Neuronal stem cell (in vitro differentiated cells): ENCODE results near the gene ADAM8.

Source experiments
- DNase-seq: peaks from one replicate; pipeline ENCODE4 v3.0.0-alpha.2; 2013; ENCODE audit warnings: low spot score
- H2AFZ ChIP-seq: one replicate; pipeline ENCODE4 v1.6.1; 2013; ENCODE audit warnings: mild to moderate bottlenecking, low read length, inconsistent platforms
- H2AK5ac ChIP-seq: 2 replicates; pipeline ENCODE4 v1.6.1; 2013; ENCODE audit warnings: low read depth, mild to moderate bottlenecking, inconsistent platforms, low read length, moderate library complexity, mixed read lengths
- H2BK120ac ChIP-seq: 2 replicates; pipeline ENCODE4 v1.6.1; 2013; ENCODE audit warnings: low read depth, mild to moderate bottlenecking, inconsistent platforms, low read length, moderate library complexity, mixed read lengths
- H2BK12ac ChIP-seq: one replicate; pipeline ENCODE4 v1.6.1; 2013; ENCODE audit warnings: low read length, inconsistent platforms
- H2BK15ac ChIP-seq: 2 replicates; pipeline ENCODE4 v1.6.1; 2013; ENCODE audit warnings: mild to moderate bottlenecking, low read length, inconsistent platforms, mixed read lengths
- H2BK5ac ChIP-seq: one replicate; pipeline ENCODE4 v1.6.1; 2013; ENCODE audit warnings: inconsistent platforms, mild to moderate bottlenecking, low read length, moderate library complexity
- H3K14ac ChIP-seq: one replicate; pipeline ENCODE4 v1.6.1; 2013; ENCODE audit warnings: low read length, inconsistent platforms
- H3K18ac ChIP-seq: 2 replicates; pipeline ENCODE4 v1.6.1; 2013; ENCODE audit warnings: low read length, inconsistent platforms
- H3K23ac ChIP-seq: 2 replicates; pipeline ENCODE4 v1.6.1; 2013; ENCODE audit warnings: low read depth, mild to moderate bottlenecking, mixed read lengths, low read length, inconsistent platforms; ENCODE audit not compliant: poor library complexity
- H3K27ac ChIP-seq: replicated peaks from 3 replicates; pipeline ENCODE4 v1.5.1; 2013; ENCODE audit warnings: low read length, inconsistent platforms
- H3K27me3 ChIP-seq, 3 experiments: 2 replicates each; pipeline ENCODE4 v1.6.1; 2013; ENCODE audit warnings: low read length in 3 of 3, mild to moderate bottlenecking in 2 of 3, inconsistent platforms in 1 of 3, low read depth in 1 of 3, mixed read lengths in 1 of 3, moderate library complexity in 1 of 3; ENCODE audit not compliant: control insufficient read depth in 3 of 3, insufficient read depth in 3 of 3
- H3K36me3 ChIP-seq, 2 donors: replicated peaks in 1 of 2; 2 replicates each; pipeline ENCODE4 v1.6.1; 2013; ENCODE audit warnings: low read length in 2 of 2; ENCODE audit not compliant: control insufficient read depth in 2 of 2, insufficient read depth in 2 of 2
- H3K4ac ChIP-seq: 2 replicates; pipeline ENCODE4 v1.6.1; 2013; ENCODE audit warnings: inconsistent platforms, mild to moderate bottlenecking, low read length, moderate library complexity
- H3K4me1 ChIP-seq, 2 donors: 1 replicate in 1 of 2; 2 replicates in 1 of 2; pipeline ENCODE4 v1.6.1; 2013; ENCODE audit warnings: low read length in 2 of 2, low read depth in 1 of 2; ENCODE audit not compliant: control insufficient read depth in 2 of 2, insufficient read depth in 1 of 2
- H3K4me2 ChIP-seq: one replicate; pipeline ENCODE4 v1.6.1; 2013; ENCODE audit warnings: mild to moderate bottlenecking, low read length, inconsistent platforms; ENCODE audit not compliant: insufficient read depth, poor library complexity, severe bottlenecking
- H3K4me3 ChIP-seq, 2 donors: 2 replicates each; pipeline ENCODE4 v1.5.1; 2013; ENCODE audit warnings: low read length in 2 of 2, mild to moderate bottlenecking in 2 of 2, inconsistent platforms in 1 of 2, moderate library complexity in 1 of 2
- H3K79me1 ChIP-seq: one replicate; pipeline ENCODE4 v1.6.1; 2013; ENCODE audit warnings: low read depth, mild to moderate bottlenecking, inconsistent platforms, low read length, moderate library complexity
- H3K9ac ChIP-seq: one replicate; pipeline ENCODE4 v1.6.1; 2013; ENCODE audit warnings: mild to moderate bottlenecking, low read depth, low read length, inconsistent platforms; ENCODE audit not compliant: poor library complexity
- H3K9me3 ChIP-seq, 2 donors: replicated peaks in 1 of 2; 2 replicates each; pipeline versions ENCODE3 to v1.6.1; 2013; ENCODE audit warnings: low read length in 2 of 2, mild to moderate bottlenecking in 2 of 2, inconsistent platforms in 1 of 2, low read depth in 1 of 2, mixed read lengths in 1 of 2, moderate library complexity in 1 of 2; ENCODE audit not compliant: control insufficient read depth in 2 of 2, insufficient read depth in 1 of 2
- H4K8ac ChIP-seq: one replicate; pipeline ENCODE4 v1.6.1; 2013; ENCODE audit warnings: low read depth, mild to moderate bottlenecking, inconsistent platforms, low read length, moderate library complexity
- H4K91ac ChIP-seq: one replicate; pipeline ENCODE4 v1.6.1; 2013; ENCODE audit warnings: low read length, low read depth, mild to moderate bottlenecking, inconsistent platforms; ENCODE audit not compliant: poor library complexity
- WGBS, 2 donors: extraction: QIAGEN DNeasy Blood & Tissue Kit; methylation state at CpG; one replicate each; pipeline ENCODE4 v1.1.7; 2013; ENCODE audit warnings: missing lambda C conversion rate in 2 of 2, mixed read lengths in 1 of 2; ENCODE audit not compliant: insufficient read length in 2 of 2, insufficient replicate concordance in 1 of 2; ENCODE audit errors: extremely low coverage in 2 of 2; 5-methylcytosine and 5-hydroxymethylcytosine counted together

The ADAM8 gene

GRCh38 chr10:133311570-133311969, 34.9 kb upstream of the ADAM8 start:
- Histone ChIP-seq H4K91ac (no peak overlapping the region), H3K9me3 (no peaks in the 10 kb centered on the region)

DNA sequence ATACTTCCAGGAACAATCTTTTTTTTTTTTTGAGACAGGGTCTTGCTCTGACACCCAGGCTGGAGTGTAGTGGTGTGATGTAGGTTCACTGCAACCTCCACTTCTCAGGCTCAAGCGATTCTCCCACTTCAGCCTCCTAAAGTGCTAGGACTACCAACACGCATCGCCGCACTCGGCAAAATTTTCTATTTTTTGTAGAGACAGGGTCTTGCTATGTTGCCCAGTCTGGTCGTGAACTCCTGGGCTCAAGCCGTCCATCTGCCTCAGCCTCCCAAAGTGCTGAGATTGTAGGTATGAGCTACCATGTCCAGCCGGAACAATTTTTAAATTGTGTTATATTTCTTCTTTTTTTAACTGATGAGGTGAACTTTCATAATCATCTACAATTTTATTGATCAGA, 34.1 kb upstream of the ADAM8 start:
- Histone ChIP-seq H3K9ac (no peak overlapping the region), H3K18ac (no peak overlapping the region), H3K27ac (no peak overlapping the region), H3K23ac (no peak overlapping the region), H3K79me1 (peaks cover 23% of the 10 kb centered on the region), H4K8ac (no peak overlapping the region), H4K91ac (no peak overlapping the region), H2BK12ac (no peak overlapping the region), H3K27me3 (no peaks in the 10 kb centered on the region), H3K4me2 (no peak overlapping the region), H2AFZ (no peak overlapping the region), H3K14ac (no peak overlapping the region), H3K4me3 (no peak overlapping the region), H2BK120ac (no peak overlapping the region), H3K36me3 (peaks cover 27 to 41% of the 10 kb centered on the region in 2 donors), H2BK5ac (no peak overlapping the region), H2AK5ac (no peak overlapping the region), H3K4ac (no peak overlapping the region), H3K4me1 (peaks cover 8 to 12% of the 10 kb centered on the region in 2 donors), H2BK15ac (no peak overlapping the region), H3K9me3 (no peaks in the 10 kb centered on the region)
- no CpG with 5 or more reads among the region's 8 CpGs for WGBS, 2 donors
- no peak for DNase-seq

More at GRCh38 chr10:133311570-133311969, 34.9 kb upstream of the ADAM8 start:
- H3K27ac ChIP-seq = no peak overlapping the region
- no peak overlapping the region for H3K14ac ChIP-seq
- peaks cover 27 to 41% of the 10 kb centered on the region in 2 donors for H3K36me3 ChIP-seq
- no peak overlapping the region for H2AK5ac ChIP-seq
- H3K27me3 ChIP-seq = no peaks in the 10 kb centered on the region
- no peak overlapping the region for H3K4me2 ChIP-seq
- no peak overlapping the region for H2AFZ ChIP-seq
- no peak for DNase-seq
- no peak overlapping the region for H3K18ac ChIP-seq
- H3K4me3 ChIP-seq = no peak overlapping the region
- no peak overlapping the region for H2BK15ac ChIP-seq
- H2BK120ac ChIP-seq = no peak overlapping the region
- no peak overlapping the region for H3K23ac ChIP-seq
- H2BK12ac ChIP-seq = no peak overlapping the region
- no peak overlapping the region for H4K8ac ChIP-seq
- no peak overlapping the region for H2BK5ac ChIP-seq
- H3K9ac ChIP-seq = no peak overlapping the region
- peaks cover 8 to 12% of the 10 kb centered on the region in 2 donors for H3K4me1 ChIP-seq
- H3K4ac ChIP-seq = no peak overlapping the region
- peaks cover 21% of the 10 kb centered on the region for H3K79me1 ChIP-seq
- no CpG with 5 or more reads among the region's 10 CpGs for WGBS, 2 donors

- no peak overlapping the region for H4K8ac ChIP-seq
Measured at GRCh38 chr10:133310399-133310755, 33.7 kb upstream of the ADAM8 start.

DNA sequence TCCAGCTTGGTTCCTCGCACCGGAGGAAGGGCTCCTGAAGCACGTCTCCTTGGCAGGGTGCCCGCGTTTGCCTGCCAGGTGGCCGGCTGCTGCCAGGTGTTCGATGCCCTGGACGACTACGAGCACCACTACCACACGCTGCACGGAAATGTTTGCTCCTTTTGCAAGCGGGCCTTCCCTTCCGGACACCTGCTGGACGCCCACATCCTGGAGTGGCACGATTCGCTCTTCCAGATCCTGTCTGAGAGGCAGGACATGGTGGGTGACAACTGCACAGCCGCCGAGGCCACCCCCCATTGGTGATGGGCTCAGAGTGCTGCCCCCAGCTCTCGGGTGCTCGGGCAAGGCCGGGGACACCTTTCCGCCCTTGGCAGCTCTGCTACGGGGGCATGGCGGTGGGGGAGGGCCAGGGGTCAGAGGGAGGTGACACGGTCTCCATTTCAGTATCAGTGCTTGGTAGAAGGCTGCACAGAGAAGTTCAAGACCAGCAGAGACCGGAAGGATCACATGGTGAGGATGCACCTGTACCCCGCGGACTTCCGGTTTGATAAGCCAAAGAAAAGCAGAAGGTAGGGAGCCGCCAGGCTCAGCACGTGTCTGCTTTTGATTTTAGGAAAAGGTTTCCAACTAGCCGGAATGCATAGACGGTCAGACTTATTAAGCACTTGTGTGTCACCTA, 33.2 kb upstream of the ADAM8 start:
- H2BK5ac ChIP-seq = no peak overlapping the region
- H3K14ac ChIP-seq = peak overlapping the region; percentile 82
- no peak for DNase-seq
- no peaks in the 10 kb centered on the region for H3K9me3 ChIP-seq
- peak overlapping the region in 1 of 2 donors; percentile 81 for H3K4me3 ChIP-seq
- H3K4me2 ChIP-seq = no peak overlapping the region
- peak overlapping the region; percentile 23 for H3K4ac ChIP-seq
- no CpG with 5 or more reads among the region's 33 CpGs for WGBS, 2 donors
- H3K4me1 ChIP-seq = peaks cover 8 to 12% of the 10 kb centered on the region in 2 donors
- H2BK15ac ChIP-seq = no peak overlapping the region
- no peak overlapping the region for H2BK12ac ChIP-seq
- peak overlapping the region; percentile 93 for H3K23ac ChIP-seq
- H4K91ac ChIP-seq = peak overlapping the region; percentile 12
- H3K27ac ChIP-seq = no peak overlapping the region
- H3K18ac ChIP-seq = peak overlapping the region; percentile 57
- H2AK5ac ChIP-seq = peak overlapping the region; percentile 75
- H3K36me3 ChIP-seq = peaks cover 27 to 41% of the 10 kb centered on the region in 2 donors
- H2BK120ac ChIP-seq = no peak overlapping the region
- H3K27me3 ChIP-seq = no peaks in the 10 kb centered on the region
- H3K79me1 ChIP-seq = peaks cover 25% of the 10 kb centered on the region
- no peak overlapping the region for H3K9ac ChIP-seq
- peak overlapping the region; percentile 65 for H4K8ac ChIP-seq
- H2AFZ ChIP-seq = no peak overlapping the region

More at GRCh38 chr10:133310399-133310755, 33.7 kb upstream of the ADAM8 start:
- no peaks in the 10 kb centered on the region for H3K27me3 ChIP-seq
- no peaks in the 10 kb centered on the region for H3K9me3 ChIP-seq
- peak overlapping the region; percentile 40 for H3K23ac ChIP-seq
- H4K91ac ChIP-seq = no peak overlapping the region
- H3K4me1 ChIP-seq = peaks cover 8 to 12% of the 10 kb centered on the region in 2 donors
- no peak overlapping the region for H2BK5ac ChIP-seq
- no peak overlapping the region for H3K14ac ChIP-seq
- no peak overlapping the region for H3K4me2 ChIP-seq
- H3K36me3 ChIP-seq = peaks cover 27 to 41% of the 10 kb centered on the region in 2 donors
- no peak overlapping the region for H3K4ac ChIP-seq
- H3K9ac ChIP-seq = peak overlapping the region; percentile 30
- H3K27ac ChIP-seq = no peak overlapping the region
- no CpG with 5 or more reads among the region's 16 CpGs for WGBS, 2 donors
- H2AK5ac ChIP-seq = no peak overlapping the region
- no peak overlapping the region for H3K4me3 ChIP-seq
- no peak overlapping the region for H2BK12ac ChIP-seq
- H2AFZ ChIP-seq = no peak overlapping the region
- H2BK15ac ChIP-seq = no peak overlapping the region
- no peak for DNase-seq
- no peak overlapping the region for H3K18ac ChIP-seq
- peaks cover 25% of the 10 kb centered on the region for H3K79me1 ChIP-seq
- H2BK120ac ChIP-seq = no peak overlapping the region
